A549 (cell line): ENCODE measurements around the gene SERTAD4. TPM values are rescaled to one million over a fixed set of nuclear protein-coding genes. Genes with fewer than 3 reads are reported as not detected.

Experiments
- ATAC-seq, 2 experiments: fragments of 200-7000 bp in 1 of 2; fragments of >200 bp in 1 of 2; cut with Nextera tagmentation in 1 of 2; cut with Tn5 transposase in 1 of 2; 3 replicates each; pipeline versions ENCODE4 v1.8.0 to v1.9.1; 2018 to 2020; ENCODE audit warnings: mild to moderate bottlenecking in 1 of 2, moderate library complexity in 1 of 2
- CTCF ChIA-PET: fragments of 300-600 bp; sonication (Branson Sonifier 250); formaldehyde crosslinking; extraction: SDS; loops from one replicate; lab custom pipeline; 2021; ENCODE audit warnings: antibody characterized with exemption, inconsistent platforms; lab: Yijun Ruan, JAX
- POLR2A ChIA-PET: fragments of 350-600 bp; formaldehyde crosslinking; extraction: SDS; loops from one replicate; lab custom pipeline; 2021; ENCODE audit warnings: antibody characterized with exemption, inconsistent platforms; lab: Yijun Ruan, JAX
- DNase-seq, 2 experiments: peaks; one replicate each; pipeline versions ENCODE4 v3.0.0 to v3.0.0-alpha.2; 2011 to 2016; ENCODE audit warnings: low read depth in 1 of 2, low spot score in 1 of 2
- FAIRE-seq: peaks from 2 replicates; lab custom pipeline; 2011; peaks lifted over from hg19 to GRCh38; lab: Jason Lieb, UNC
- H3K27ac ChIP-seq, 2 experiments: fragments of >200 bp; sonication (Bioruptor Twin); formaldehyde crosslinking; 3 replicates each; pipeline ENCODE4 v1.5.1; 2016 to 2017
- H3K4me1 ChIP-seq: fragments of >200 bp; sonication (Bioruptor Twin); formaldehyde crosslinking; 3 replicates; pipeline ENCODE4 v1.6.1; 2016
- H3K4me2 ChIP-seq: fragments of >200 bp; sonication (Bioruptor Twin); formaldehyde crosslinking; 3 replicates; pipeline ENCODE4 v1.6.1; 2016
- H3K4me3 ChIP-seq: fragments of >200 bp; sonication (Bioruptor Twin); formaldehyde crosslinking; 3 replicates; pipeline ENCODE4 v1.5.1; 2016
- H3K9me3 ChIP-seq: fragments of >200 bp; sonication (Bioruptor Twin); formaldehyde crosslinking; 3 replicates; pipeline ENCODE4 v1.6.1; 2016
- ATOH8 ChIP-seq: fragments of 250-450 bp; sonication (Bioruptor Pico); IDR thresholded peaks from 2 replicates; pipeline ENCODE4 v1.5.0; 2020; ENCODE audit warnings: low read depth, mild to moderate bottlenecking, moderate library complexity
- BCL3 ChIP-seq: fragments of >200 bp; sonication (Bioruptor Twin); formaldehyde crosslinking; IDR thresholded peaks from 3 replicates; pipeline ENCODE4 v1.6.1; 2016
- BHLHE40 ChIP-seq: IDR thresholded peaks from 2 replicates; pipeline ENCODE4 v1.6.1; 2012; ENCODE audit warnings: low read depth, low read length, inconsistent platforms
- CHD2 ChIP-seq: fragments of 150-350 bp; IDR thresholded peaks from 2 replicates; pipeline ENCODE4 v1.6.1; 2014; ENCODE audit warnings: low read length; ENCODE audit not compliant: partially characterized antibody
- E2F6 ChIP-seq: IDR thresholded peaks from 2 replicates; pipeline ENCODE4 v1.6.1; 2012; ENCODE audit warnings: low read depth, borderline replicate concordance
- EHF ChIP-seq: fragments of 250-450 bp; sonication (Bioruptor Pico); IDR thresholded peaks from 2 replicates; pipeline ENCODE4 v1.5.0; 2020; ENCODE audit warnings: mild to moderate bottlenecking
- ELK1 ChIP-seq: fragments of 150-350 bp; IDR thresholded peaks from 2 replicates; pipeline ENCODE4 v1.6.1; 2014; ENCODE audit warnings: low read depth, mild to moderate bottlenecking, low read length
- EP300 ChIP-seq, 2 experiments: fragments of >200 bp; sonication (Bioruptor Twin); formaldehyde crosslinking; IDR thresholded peaks; 2 replicates in 1 of 2; 3 replicates in 1 of 2; pipeline ENCODE4 v1.6.1; 2016 to 2017
- FOXS1 ChIP-seq: fragments of 250-450 bp; sonication (Bioruptor Pico); IDR thresholded peaks from 2 replicates; pipeline ENCODE4 v1.5.0; 2020; ENCODE audit warnings: mild to moderate bottlenecking, moderate library complexity
- GATA3 ChIP-seq: IDR thresholded peaks from 2 replicates; pipeline ENCODE4 v1.6.1; 2012; ENCODE audit warnings: borderline replicate concordance
- HES2 ChIP-seq: fragments of >200 bp; sonication (Bioruptor Twin); formaldehyde crosslinking; IDR thresholded peaks from 2 replicates; pipeline ENCODE4 v1.6.1; 2016
- HEYL ChIP-seq: fragments of 250-450 bp; sonication (Bioruptor Pico); IDR thresholded peaks from 2 replicates; pipeline ENCODE4 v1.8.0; 2021; ENCODE audit warnings: mild to moderate bottlenecking, moderate library complexity
- HOXA7 ChIP-seq: fragments of 250-450 bp; sonication (Bioruptor Pico); IDR thresholded peaks from 2 replicates; pipeline ENCODE4 v1.5.0; 2020; ENCODE audit warnings: mild to moderate bottlenecking, moderate library complexity
- JUN ChIP-seq, 2 experiments: fragments of >200 bp; sonication (Bioruptor Twin); formaldehyde crosslinking; IDR thresholded peaks; 2 replicates in 1 of 2; 3 replicates in 1 of 2; pipeline ENCODE4 v1.6.1; 2016 to 2017
- MAFK ChIP-seq: fragments of 450-650 bp; IDR thresholded peaks from 2 replicates; pipeline ENCODE4 v1.6.1; 2014; ENCODE audit not compliant: partially characterized antibody
- MAZ ChIP-seq: fragments of 150-350 bp; IDR thresholded peaks from 2 replicates; pipeline ENCODE4 v1.6.1; 2014; ENCODE audit warnings: antibody characterized with exemption, low read depth, low read length, borderline replicate concordance
- MYC ChIP-seq: IDR thresholded peaks from 2 replicates; pipeline ENCODE4 v1.6.1; 2012; ENCODE audit warnings: mild to moderate bottlenecking, inconsistent platforms, low read length, improper control_type of control experiment, borderline replicate concordance
- NFE2L2 ChIP-seq: fragments of 150-350 bp; conservative IDR thresholded peaks from 2 replicates; pipeline ENCODE4 v1.6.1; 2014; ENCODE audit warnings: low read length
- POLR2A ChIP-seq: IDR thresholded peaks from 2 replicates; pipeline ENCODE4 v1.6.1; 2012; ENCODE audit warnings: mild to moderate bottlenecking, low read length
- RAD21 ChIP-seq, 2 experiments: fragments of >200 bp in 1 of 2; sonication (Bioruptor Twin) in 1 of 2; formaldehyde crosslinking in 1 of 2; IDR thresholded peaks in 1 of 2; conservative IDR thresholded peaks in 1 of 2; 2 replicates in 1 of 2; 3 replicates in 1 of 2; pipeline ENCODE4 v1.6.1; 2012 to 2018; ENCODE audit warnings: inconsistent platforms in 1 of 2
- RFX5 ChIP-seq: fragments of 450-650 bp; IDR thresholded peaks from 2 replicates; pipeline ENCODE4 v1.7.1; 2014; ENCODE audit warnings: antibody characterized with exemption, mild to moderate bottlenecking, moderate library complexity
- SMC3 ChIP-seq: fragments of >200 bp; sonication (Bioruptor Twin); formaldehyde crosslinking; IDR thresholded peaks from 3 replicates; pipeline ENCODE4 v1.6.1; 2018; ENCODE audit warnings: inconsistent platforms
- TP53 ChIP-seq: fragments of 250-450 bp; sonication (Bioruptor Pico); IDR thresholded peaks from 2 replicates; pipeline ENCODE4 v1.5.0; 2021; ENCODE audit warnings: mild to moderate bottlenecking, moderate library complexity
- ZC3H11A ChIP-seq: fragments of 450-650 bp; IDR thresholded peaks from 2 replicates; pipeline ENCODE4 v1.6.1; 2014; ENCODE audit warnings: antibody characterized with exemption, mild to moderate bottlenecking
- ZFP36 ChIP-seq: fragments of 450-650 bp; IDR thresholded peaks from 2 replicates; pipeline ENCODE4 v1.6.1; 2014; ENCODE audit warnings: borderline replicate concordance; ENCODE audit not compliant: partially characterized antibody
- WGBS: methylation state at CpG from one replicate; pipeline ENCODE4 v1.1.6; 2017; ENCODE audit errors: missing lambda C conversion rate; 5-methylcytosine and 5-hydroxymethylcytosine counted together
- polyA plus RNA-seq, 4 experiments: library from polyadenylated mRNA; depleted of rRNA in 3 of 4; stranded (reverse); fragments of >200 nt; fragmentation: RNase III in 1 of 4; extraction: RNeasy Plus Mini Kit Qiagen cat#74134 plus additional on column Dnase treatment in 1 of 4; gene quantifications; 2 replicates in 3 of 4; 3 replicates in 1 of 4; pipeline ENCODE4 v1.2.3, GENCODE V29; 2011 to 2017

The SERTAD4 gene
- polyA plus RNA-seq, 2 of the 4 experiments (the other 2 are of a cell fraction): 0.62 to 0.71 TPM

- DNase-seq: no peak
These were observed 33.8 kb upstream of the SERTAD4 start for GRCh38 chr1:210198840-210199239.

GRCh38 chr1:210200124-210200736 is 32.4 kb upstream of the SERTAD4 start:
- H3K4me1 ChIP-seq: peaks cover 7% of the 10 kb centered on the region; the same call in 2 of the 3 replicates
- H3K4me3 ChIP-seq: no peak overlapping the region
- TF ChIP-seq BHLHE40: no peak
- no peak for TF ChIP-seq MAZ
- TF ChIP-seq BCL3: no peak
- TF ChIP-seq ZFP36: no peak
- TF ChIP-seq RAD21 (conservative IDR thresholded peaks at IDR 0.05 in 1 of 2, IDR thresholded peaks at IDR 0.05 in 1 of 2): 0 out of 5 replicates have a peak, but pooled peaks have one; percentile 13 to 14
- TF ChIP-seq EP300 (IDR thresholded peaks at IDR 0.05): no peak
- no peak for TF ChIP-seq JUN (IDR thresholded peaks at IDR 0.05)
- TF ChIP-seq ZC3H11A: no peak
- TF ChIP-seq EHF (CRISPR knock-in tag): no peak
- no peak for TF ChIP-seq MAFK
- TF ChIP-seq HEYL: no peak
- TF ChIP-seq SMC3: 0 out of 3 replicates have a peak, but pooled peaks have one; percentile 11
- no peak for TF ChIP-seq RFX5
- TF ChIP-seq FOXS1 (CRISPR knock-in tag): no peak
- TF ChIP-seq ELK1: no peak
- WGBS: 25% methylated on average over 3 of the region's 3 CpGs
- no peak overlapping the region for H3K27ac ChIP-seq
- ChIA-PET CTCF (no interaction called here), POLR2A (no interaction called here)
- peaks cover 13% of the 10 kb centered on the region for H3K9me3 ChIP-seq
- no peak for ATAC-seq
- no peak for FAIRE-seq
- no peak for DNase-seq
- H3K4me2 ChIP-seq: no peak overlapping the region

More at GRCh38 chr1:210198840-210199239, 33.8 kb upstream of the SERTAD4 start:
- Histone ChIP-seq H3K9me3 (peaks cover 13% of the 10 kb centered on the region), H3K27ac (no peak overlapping the region), H3K4me3 (no peak overlapping the region), H3K4me1 (peaks cover 7% of the 10 kb centered on the region; the same call in 2 of the 3 replicates), H3K4me2 (no peak overlapping the region)
- WGBS: 45% methylated on average over 3 of the region's 3 CpGs
- POLR2A ChIA-PET: no interaction called here
- FAIRE-seq (no peak), ATAC-seq (no peak)
- CTCF ChIA-PET: interaction anchor here (0.6 to 1.5 kb wide), 3 partner anchors 12 to 346 kb away, joined by 3 read pairs; no protein-coding TSS in a partner anchor
- TF ChIP-seq RFX5 (no peak), NFE2L2 (no peak), ATOH8 (no peak), E2F6 (no peak), POLR2A (no peak)

- CTCF ChIA-PET: no interaction called here
- no peak for ATAC-seq
- 41% methylated on average over 3 of the region's 3 CpGs for WGBS
- POLR2A ChIA-PET: no interaction called here
- Histone ChIP-seq H3K4me1 (peaks cover 7% of the 10 kb centered on the region; the same call in 2 of the 3 replicates), H3K9me3 (0 out of 3 replicates have a peak, but pooled peaks cover 3% of the 10 kb centered on the region), H3K4me3 (no peak overlapping the region), H3K27ac (no peak overlapping the region), H3K4me2 (no peak overlapping the region)
- FAIRE-seq: no peak
- no peak for DNase-seq
- no peak for TF ChIP-seq RAD21 (conservative IDR thresholded peaks at IDR 0.05 in 1 of 2, IDR thresholded peaks at IDR 0.05 in 1 of 2)
- no peak for TF ChIP-seq HOXA7
- no peak for TF ChIP-seq HES2
- no peak for TF ChIP-seq GATA3
- TF ChIP-seq CHD2: no peak
- no peak for TF ChIP-seq MYC
- no peak for TF ChIP-seq ZC3H11A
- TF ChIP-seq BHLHE40: no peak
- TF ChIP-seq TP53 (CRISPR knock-in tag): no peak
These were observed 30.9 kb upstream of the SERTAD4 start for GRCh38 chr1:210201681-210202080.
